Transverse colon (tissue), 4 donors: Measurements from ENCODE around the gene ZNF93.

Experiments
- CTCF ChIP-seq, 5 experiments: fragments of 200-600 bp in 3 of 5; fragments of 450-650 bp in 2 of 5; sonication (generic) in 3 of 5; IDR thresholded peaks; 1 replicate in 2 of 5; 2 replicates in 3 of 5; pipeline ENCODE4 v1.5.1; 2016 to 2017; ENCODE audit warnings: antibody characterized with exemption in 5 of 5, inconsistent platforms in 3 of 5, mild to moderate bottlenecking in 2 of 5, moderate library complexity in 1 of 5
- POLR2AphosphoS5 ChIP-seq, 3 donors: sonication (generic); formaldehyde crosslinking; IDR thresholded peaks; one replicate each; pipeline ENCODE4 v1.6.1; 2016; ENCODE audit warnings: antibody characterized with exemption in 3 of 3

- TF ChIP-seq CTCF (IDR thresholded peaks at IDR 0.05) (no peak), POLR2AphosphoS5 (IDR thresholded peaks at IDR 0.05) (no peak)
Measured at GRCh38 chr19:19937403-19937802, 36.7 kb downstream of the ZNF93 start.
